ENCODE results near the gene KCNN3. TPM values are rescaled to one million over a fixed set of nuclear protein-coding genes. Genes with fewer than 3 reads are reported as not detected.

Gene KCNN3
- total RNA-seq, 1 experiment from 2014 or later = 0.41 TPM

DNA sequence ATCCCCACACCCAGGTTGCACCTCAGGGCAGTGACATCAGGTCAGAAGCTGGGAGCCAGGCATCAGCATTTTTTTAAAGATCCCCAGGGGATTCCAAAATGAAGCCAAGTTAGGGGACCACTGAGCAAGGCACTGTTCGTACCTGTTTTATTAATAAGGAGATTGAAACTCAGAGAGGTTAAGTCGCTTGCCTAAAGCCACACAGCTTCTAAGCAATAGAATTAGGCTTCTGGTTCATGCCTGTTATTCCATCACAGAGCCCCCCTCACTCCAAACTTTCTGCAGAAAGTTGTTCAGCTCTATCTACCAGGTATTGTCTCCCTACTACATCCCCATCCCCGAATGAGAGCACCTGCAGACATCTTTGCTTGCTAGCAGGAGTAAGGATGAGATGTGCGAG, 28.7 kb downstream of the KCNN3 start:
- DNase-seq (ENCODE audit: low spot score) = no peak

DNA sequence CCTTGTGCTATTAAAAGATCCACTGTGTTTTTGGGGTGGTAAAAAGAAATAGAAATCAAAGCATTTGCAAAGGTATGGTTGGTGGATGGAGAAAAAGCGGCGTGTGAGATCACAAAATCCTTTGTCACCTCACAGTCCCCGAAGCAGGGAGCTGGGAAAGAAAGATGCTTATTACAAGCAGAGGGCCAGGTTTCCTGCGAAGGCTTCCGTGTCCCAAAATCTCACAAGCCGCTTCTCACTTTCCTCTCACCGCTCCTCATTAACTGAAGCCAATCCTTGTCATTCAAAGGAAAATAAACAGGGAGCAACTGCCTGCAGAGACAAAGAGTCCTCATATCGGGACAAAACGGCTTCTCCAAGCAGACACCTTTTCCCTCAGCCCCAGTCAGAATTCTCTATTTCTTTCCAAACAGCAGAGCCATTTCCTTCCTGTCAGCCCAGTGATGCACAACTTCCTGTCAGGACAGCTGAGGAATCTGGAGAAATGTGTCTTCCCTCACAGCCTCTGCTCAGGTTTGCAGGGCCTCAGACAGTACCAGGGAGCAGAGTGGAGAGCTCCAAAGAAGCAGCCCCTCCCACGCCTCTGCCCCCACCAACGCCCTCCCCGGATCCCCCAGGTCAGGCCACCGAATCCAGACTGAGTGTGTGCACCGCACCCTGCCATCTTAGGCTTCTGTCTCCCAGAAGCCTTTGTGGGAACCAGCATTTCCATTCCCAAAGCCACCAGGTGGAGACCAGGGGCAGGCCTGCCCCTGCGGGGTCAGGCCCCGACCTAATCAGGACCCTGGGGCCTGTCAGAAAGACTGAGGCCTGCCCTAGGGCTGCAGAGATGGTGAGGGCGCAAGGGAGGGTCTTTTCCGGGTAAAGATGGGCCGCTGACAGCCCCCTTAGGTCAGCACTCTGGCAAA, 29.6 kb downstream of the KCNN3 start:
- DNase-seq (ENCODE audit: low spot score) = no peak

DNA sequence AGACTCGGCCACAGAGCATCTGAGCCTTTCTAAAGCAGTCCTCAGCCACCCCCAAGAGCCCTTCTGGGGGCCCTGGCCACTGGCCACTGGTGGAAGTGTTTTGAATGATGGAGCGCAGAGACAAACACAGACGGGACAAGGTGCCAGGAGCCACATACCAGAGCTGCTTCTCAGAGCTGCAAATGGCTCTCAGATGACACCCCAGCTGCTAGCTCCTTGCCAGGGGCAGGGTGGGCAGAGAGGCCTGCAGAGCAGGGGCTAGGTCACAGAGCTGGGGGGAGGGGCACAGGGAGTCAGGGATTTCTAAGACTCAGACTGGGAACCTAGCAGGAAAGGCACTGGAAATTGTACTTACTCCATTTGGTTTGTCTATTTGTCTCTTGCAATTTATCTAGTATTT, 30.4 kb downstream of the KCNN3 start:
- DNase-seq (ENCODE audit: low spot score) = no peak

DNA sequence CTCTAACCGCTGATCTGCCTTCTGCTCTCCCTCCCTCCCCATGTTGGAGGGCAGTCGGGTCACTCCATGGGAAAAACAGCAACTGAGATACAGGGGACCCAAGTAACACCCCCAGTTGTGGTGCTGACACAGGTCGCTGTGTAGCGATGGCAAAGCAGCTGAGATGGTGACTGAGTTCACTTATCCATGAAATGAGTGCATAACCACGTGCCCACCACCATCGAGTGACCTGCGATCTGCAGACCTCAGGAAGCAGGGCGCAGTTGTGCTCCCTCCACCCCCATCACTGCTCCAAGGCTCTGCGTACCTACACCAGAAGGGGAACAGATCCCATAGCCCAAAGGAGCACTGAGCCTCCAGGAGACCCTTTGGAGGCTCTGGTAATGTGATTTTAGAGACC, 31.1 kb downstream of the KCNN3 start:
- DNase-seq (ENCODE audit: low spot score) = no peak

DNA sequence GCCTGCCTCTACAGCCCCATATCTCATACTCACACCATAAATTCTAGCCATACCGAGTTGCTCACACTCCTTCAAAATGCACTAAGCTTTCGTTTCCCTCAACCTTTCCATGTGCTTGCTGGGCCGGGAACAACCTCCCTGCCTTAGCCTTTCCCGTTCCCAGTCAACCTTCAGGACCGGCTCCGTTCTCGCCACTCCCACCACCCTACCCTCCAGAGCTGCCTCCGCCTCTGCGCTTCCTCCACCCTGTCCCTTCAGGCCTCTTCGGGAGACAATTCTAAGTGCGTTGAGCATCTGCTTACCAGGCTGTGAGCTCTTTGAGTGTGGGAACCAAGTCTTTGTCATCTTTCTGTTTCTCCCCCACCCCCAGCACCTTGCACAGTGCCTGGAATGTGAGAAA, 31.6 kb downstream of the KCNN3 start:
- DNase-seq (ENCODE audit: low spot score) = no peak

DNA sequence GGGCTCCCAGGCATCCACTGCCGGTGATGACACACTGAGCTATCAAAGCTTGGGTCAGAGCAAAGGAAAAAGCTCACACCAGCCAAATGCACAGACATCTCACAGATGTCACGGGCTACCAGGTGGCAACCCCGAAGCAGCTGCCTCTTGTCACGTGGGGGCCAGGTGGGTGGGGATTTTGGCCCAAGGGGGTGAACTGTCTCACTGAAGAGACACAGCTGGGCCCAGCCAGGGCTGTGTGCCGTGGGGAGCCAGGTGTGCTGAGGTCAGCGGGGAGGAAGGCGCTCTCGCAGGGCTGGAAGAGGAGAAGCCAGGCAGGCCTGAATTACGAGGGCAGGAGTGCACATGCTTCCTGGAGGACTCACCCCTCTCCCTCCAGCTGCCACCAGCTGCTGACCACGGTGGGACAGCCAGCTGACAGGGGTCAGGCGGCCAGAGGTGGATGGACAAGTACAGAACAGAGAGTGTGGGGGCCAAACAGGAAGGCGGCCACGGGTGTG, 32.4 kb downstream of the KCNN3 start:
- DNase-seq (ENCODE audit: low spot score) = no peak

DNA sequence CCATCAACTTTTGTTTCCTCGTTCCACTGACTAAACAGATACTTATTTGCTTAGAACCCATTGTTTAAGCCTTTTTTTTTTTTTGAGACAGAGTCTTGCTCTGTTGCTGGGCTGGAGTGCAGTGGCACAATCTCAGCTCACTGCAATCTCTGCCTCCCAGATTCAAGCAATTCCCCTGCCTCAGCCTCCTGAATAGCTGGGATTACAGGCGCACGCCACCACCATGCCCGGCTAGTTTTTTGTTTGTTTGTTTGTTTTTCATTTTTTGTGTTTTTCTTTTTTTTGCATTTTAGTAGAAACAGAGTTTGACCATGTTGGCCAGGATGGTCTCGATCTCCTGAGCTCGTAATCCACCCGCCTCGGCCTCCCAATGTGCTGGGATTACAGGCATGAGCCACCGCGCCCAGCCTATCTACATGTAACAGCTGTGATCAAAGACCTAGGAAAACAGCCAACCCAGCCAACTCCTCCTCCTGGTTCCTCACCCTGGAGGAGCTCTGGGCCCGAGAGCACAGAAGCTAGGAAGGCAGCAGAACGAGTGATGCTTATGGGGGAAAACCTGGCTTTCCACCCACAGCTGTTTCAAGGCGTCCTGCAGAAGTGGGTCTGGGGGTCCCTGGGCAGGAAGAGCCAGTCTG, 32.9 kb downstream of the KCNN3 start:
- DNase-seq (ENCODE audit: low spot score) = no peak

DNA sequence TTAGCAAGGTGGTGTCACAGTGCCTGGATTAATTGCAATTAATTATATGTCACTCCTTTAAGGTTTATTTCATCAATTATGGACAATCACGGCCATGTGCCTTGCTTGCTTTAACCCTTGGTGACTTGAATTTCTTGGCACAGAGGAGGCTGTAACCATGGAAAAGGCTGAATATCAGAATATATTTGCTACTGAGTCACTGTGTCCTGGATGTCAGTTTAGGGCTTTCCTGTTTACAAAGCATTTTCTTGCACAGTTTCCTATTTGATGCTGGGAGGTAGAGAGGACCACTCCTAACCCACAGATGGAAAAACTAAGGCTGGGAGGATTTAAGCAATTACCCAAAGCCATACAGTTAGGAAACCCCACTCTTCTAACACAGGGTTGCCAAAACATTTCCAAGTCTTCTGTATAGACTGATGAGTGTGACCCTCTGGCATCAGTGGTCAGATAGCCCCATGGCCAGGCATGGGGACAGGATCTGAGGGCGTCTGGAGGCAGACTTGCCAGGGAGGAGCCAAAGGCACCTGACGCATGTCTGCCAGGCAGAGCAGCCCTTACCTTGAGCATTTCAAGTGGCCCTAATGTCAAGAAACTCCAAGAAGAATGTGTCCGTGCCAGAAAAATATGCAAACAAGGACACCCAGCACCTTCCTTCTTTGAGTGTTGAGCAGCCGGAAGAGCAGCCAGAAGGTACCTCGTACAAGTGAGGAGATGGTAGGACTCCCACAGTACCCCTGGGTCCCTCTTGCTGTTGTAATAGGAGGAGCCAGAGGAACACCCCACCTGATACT, 34.4 kb downstream of the KCNN3 start:
- DNase-seq (ENCODE audit: low spot score) = no peak

DNA sequence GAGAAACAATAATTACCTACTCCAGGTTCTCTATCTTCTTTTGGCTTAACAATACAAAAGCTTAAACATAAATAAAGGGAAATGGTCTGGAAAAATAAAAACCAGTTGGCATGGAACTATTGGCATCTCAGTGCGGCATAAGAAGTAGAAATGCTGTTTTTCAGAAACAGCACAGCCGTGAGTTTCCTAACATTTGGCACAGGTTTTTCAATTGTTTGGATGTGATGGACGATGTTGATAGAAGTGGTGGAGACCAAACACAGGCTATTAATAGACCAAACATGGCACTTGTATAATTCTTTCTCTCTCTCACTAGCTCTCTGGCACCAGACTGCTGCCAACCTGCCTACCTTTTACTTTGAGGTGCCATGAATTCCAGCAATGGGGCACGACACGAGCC, 36.2 kb downstream of the KCNN3 start:
- DNase-seq (ENCODE audit: low spot score) = no peak

DNA sequence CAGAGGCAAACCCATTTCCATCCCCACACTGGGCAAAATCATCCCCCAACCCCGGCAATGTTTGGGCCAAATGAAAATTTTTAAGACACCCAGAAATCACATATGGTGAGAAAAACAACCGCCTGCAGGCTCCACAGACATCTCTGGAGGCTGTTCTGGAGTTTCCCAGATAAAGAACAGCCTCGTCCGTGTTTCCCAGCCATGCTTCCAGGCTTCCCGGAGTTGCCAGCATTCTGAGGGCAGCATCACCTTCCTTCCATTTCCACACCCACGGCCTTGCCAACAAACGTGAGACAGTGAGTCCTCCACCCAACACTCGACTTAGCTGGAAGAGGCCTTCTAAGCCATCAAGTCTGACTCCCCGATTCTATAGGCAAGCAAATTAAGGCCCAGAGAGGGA, 36.9 kb downstream of the KCNN3 start:
- no peak for DNase-seq (ENCODE audit: low spot score)

DNA sequence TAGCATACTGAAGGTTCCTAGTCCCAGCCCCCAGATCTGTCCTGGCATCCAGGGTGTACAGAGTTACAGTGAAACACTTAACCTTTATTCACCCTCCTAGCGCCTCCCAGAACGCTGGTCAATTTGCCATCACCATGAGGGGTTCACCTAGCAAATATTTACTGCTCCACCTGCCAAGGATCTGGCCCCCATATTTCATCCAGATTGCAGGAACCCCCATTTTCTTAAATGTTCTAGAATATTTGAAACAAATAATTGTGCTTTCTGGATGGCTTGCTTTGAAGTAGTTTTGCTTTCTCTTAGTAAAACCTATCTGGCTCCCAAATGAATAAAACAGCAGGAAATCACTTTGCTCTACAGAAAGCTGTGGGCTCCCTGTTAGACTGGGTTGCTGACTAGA, 37.7 kb downstream of the KCNN3 start:
- DNase-seq (ENCODE audit: low spot score) = no peak

DNA sequence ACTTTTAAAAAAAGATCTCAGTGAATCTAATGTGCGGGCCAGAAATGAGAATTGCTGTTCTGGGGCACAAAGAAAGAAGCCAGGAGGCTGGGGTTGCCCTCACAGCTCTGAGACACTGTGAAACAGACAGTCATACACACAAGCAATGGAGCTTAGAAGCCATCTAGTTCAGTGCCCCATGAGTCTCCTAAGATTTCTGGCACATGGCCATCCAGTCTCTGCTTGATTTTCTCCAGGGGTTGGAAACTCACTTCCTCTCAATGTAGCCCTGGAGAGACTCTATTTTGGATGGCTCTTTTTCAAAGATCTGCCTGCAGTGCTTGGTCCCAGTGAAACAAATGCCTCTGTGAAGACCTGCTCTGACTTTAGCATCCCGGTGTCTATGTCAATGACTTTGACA, 38.6 kb downstream of the KCNN3 start:
- DNase-seq (ENCODE audit: low spot score) = no peak

DNA sequence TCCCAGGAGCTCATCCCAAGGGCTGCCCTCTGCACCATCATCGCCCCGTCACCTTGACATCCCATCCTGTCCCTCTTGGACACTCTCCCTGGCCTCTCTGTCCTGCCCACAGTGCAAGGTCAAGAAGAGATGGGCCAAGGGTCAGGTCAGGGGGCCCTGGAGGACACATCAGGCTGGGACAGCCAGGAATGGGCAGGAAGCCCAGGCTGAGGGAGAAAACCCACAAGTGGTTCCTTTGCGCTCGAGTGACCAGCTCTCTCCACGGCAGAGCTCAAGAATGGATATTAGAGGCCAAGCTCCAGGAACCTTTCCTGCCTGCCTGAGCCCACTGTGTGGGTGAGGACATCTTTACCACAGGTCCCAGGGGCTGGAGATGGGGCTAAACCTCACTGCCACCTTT, 41.0 kb downstream of the KCNN3 start:
- DNase-seq (ENCODE audit: low spot score) = no peak

DNA sequence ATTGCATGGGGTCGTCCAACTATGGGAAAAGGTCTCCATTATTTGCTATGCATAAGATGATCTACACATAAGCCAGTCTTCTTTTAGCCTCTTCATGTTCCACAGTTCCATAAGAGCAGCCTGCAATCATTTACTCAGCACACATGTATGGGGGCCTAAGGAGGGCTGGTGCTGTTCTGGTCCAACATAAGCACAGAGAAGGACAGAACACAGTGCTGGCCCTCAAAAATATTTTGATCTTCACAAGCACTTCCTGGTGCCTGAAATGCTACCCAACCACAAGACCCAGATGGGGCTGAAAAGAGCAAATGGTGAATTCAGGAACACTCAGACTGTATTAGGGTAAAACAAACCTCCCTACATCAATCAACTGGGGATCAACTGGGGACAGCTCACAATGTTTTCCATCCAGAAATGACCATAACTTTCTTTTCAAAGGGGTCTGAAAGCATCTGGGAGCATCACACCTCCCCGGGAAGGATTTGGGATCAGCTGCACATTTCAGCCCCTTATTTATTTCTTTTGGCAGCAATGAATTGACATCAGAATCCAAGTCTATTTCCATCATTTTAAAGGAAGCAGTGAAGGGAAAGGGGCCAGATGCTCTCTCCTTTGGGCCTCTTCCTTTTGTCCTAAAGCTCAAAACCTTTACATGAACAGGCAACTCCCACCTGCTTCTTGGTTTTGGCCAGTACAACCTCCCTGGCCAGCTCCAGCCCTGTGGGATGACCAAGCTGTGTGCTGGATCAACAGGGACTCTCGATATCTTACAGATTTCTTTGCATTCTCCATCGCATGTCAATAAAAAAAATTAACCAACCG, 45.7 kb downstream of the KCNN3 start:
- no peak for DNase-seq (ENCODE audit: low spot score)

DNA sequence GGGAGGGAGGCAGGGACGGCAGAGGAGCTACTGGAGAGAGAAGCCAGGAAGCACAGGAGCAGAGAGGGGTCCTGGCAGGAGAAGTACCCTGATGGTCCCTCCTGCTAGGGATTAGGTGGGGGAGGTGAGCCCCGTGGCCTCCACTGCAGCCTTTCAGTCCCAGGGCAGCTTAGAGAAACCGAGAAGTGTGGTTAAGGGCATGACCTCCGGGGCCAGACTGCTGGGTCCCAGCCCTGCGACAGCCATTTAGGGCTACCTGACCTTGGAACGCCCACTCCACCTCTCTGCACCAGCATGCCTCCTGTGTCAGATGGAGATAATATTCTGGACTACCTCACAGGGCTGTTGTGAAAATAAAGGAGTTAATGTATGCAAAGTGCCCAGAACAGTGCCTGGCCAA, 47.4 kb downstream of the KCNN3 start:
- no peak for DNase-seq (ENCODE audit: low spot score)

DNA sequence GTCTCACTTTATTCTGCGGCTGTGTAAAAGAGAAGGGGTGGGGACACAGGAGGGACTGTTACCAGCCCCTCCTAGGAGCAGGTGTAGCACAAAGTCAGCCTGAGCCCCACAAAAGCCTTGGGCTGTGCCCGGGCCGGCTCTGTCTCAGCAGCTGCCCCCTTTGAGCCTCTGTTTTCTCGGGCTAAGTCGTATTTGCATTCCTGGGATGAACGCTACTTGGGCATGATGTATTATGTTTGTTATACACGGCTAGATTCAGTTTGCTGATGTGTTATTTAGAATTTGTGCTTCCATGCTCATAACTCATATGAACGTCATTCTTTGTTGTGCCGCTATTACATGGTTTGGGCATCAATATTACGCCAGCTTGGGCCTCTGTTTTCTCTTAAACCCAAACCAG, 47.8 kb downstream of the KCNN3 start:
- no peak for DNase-seq (ENCODE audit: low spot score)

DNA sequence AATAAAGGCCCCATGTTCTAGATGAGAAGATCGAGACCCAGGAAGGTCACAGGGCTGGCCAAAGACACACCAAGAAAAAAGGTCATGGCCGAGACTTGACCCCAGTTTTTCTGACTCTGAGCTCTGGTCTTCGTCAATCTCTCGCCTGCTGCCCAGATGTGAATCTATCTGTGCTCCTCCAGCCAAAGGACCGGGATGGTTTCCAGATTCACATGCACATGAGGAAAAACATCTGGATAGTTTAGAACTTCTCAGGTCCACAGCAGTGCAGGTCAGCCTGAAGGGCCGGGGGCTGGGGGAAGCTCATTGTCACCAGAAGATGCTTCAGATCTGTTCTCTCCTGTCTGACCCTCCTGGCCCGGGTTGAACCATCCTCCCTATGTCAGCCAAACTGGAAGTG, 49.0 kb downstream of the KCNN3 start:
- no peak for DNase-seq (ENCODE audit: low spot score)

DNA sequence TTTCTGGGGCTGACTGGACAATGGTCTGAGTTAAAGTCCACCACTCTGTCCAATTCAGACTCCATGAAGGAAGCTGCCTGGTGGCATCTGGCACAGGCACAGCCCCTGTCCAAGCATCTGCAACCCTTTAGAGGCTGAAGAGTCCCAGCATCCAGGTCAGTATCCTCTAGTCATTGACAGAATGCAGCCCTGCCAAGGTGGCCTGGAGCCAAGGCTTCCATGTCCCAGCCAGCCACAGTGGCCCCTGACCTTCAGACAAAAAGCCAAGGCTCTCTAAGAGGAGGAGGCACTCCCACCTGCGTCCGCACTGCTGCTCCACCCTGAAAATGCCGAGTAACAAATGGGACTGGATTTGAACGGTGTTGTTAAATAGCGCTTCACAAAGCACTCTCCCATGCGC, 49.4 kb downstream of the KCNN3 start:
- DNase-seq (ENCODE audit: low spot score) = no peak

DNA sequence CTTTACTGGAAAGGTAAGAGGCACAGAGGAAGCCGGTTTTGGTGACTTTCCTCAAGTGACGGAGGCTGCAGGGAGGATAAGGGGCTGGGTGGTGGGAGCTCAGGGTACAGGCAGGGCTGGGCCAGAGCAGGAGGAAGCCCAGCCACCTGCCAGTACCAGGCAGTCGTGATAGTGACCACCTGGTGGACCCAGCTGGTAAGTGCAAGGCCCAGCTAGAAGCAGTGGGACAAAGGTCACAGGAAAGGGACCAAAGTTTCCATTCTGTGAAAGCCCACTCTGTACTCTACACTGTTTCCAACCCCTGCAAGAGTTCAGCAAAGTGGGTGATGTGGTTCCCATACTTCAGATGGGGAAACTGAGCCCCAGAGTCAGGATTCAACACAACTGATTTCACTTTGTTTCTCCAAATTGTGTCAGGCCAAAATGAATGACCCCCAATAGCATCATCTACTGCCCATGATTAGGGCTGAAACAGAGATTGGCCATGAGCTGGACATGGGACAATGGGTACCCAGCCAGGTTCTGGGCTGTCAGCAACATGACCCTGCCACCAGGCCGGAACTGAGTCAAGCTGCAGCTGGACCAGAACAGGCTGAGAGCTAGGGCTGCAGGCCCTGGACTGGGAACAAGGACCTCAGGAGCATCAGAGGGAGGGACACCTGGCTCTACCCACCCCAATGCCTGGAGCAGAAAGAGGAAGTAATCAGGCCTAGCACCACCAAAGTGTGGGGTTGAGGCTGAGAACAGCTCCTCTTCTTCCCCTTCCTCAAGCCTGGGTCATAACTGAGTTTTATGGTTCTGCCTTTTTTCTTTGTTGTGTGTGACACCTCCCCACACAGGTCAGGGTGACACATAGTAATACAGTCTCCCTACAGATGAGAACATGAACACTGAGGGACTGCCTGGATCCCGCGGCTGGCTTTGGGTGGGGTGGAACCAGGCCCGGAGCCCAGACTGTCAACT, 50.2 kb downstream of the KCNN3 start:
- peak; percentile 19 for DNase-seq (ENCODE audit: low spot score)

DNA sequence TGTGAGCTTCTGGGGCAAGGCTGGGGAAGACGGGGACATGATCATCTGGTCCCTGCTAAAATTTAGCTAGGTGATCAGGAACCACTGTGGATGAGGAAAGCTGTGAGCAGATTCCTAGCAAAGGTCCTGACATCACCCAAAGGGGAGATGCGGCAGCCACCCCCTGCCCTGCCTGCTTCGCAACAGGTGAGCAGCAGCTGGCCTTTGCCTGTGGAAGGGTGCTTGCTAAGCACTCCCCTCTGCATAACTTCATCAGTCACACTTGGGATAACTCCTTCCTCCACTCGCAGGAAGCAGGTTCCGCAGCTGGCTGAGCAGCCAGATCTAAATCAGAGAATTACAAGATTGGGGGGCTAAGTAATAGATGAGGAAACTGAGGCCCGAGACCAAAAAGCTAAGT, 51.2 kb downstream of the KCNN3 start:
- no peak for DNase-seq (ENCODE audit: low spot score)

All from H4 (cell line).